ENCODE measurements around the gene MLEC. TPM values are rescaled to one million over a fixed set of nuclear protein-coding genes. Genes with fewer than 3 reads are reported as not detected.

The MLEC gene
- total and polyA plus RNA-seq, 3 donors from 2014 or later, result 93.2 to 130 (median 104) TPM

- Histone ChIP-seq H3K27ac (no peak overlapping the region), H3K4me3 (no peak overlapping the region), H3K36me3 (ENCODE audit: low read depth, missing control alignments) (no peaks in the 10 kb centered on the region), H3K9me3 (no peaks in the 10 kb centered on the region), H3K4me1 (no peaks in the 10 kb centered on the region), H3K27me3 (no peaks in the 10 kb centered on the region)
- no peak for DNase-seq
- TF ChIP-seq POLR2A (IDR thresholded peaks at IDR 0.05), result no peak
- TF ChIP-seq, protein P1, sequence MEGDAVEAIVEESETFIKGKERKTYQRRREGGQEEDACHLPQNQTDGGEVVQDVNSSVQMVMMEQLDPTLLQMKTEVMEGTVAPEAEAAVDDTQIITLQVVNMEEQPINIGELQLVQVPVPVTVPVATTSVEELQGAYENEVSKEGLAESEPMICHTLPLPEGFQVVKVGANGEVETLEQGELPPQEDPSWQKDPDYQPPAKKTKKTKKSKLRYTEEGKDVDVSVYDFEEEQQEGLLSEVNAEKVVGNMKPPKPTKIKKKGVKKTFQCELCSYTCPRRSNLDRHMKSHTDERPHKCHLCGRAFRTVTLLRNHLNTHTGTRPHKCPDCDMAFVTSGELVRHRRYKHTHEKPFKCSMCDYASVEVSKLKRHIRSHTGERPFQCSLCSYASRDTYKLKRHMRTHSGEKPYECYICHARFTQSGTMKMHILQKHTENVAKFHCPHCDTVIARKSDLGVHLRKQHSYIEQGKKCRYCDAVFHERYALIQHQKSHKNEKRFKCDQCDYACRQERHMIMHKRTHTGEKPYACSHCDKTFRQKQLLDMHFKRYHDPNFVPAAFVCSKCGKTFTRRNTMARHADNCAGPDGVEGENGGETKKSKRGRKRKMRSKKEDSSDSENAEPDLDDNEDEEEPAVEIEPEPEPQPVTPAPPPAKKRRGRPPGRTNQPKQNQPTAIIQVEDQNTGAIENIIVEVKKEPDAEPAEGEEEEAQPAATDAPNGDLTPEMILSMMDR (IDR thresholded peaks at IDR 0.05), result no peak
- intact Hi-C loops (cut with DNase I; ENCODE audit: low total_unique reads), result no loop called here
- WGBS, 2 donors, result 92 to 93% methylated on average over 7 to 10 of the region's 10 CpGs
Measured at GRCh38 chr12:120734210-120734609, 47.3 kb downstream of the MLEC start.

DNA sequence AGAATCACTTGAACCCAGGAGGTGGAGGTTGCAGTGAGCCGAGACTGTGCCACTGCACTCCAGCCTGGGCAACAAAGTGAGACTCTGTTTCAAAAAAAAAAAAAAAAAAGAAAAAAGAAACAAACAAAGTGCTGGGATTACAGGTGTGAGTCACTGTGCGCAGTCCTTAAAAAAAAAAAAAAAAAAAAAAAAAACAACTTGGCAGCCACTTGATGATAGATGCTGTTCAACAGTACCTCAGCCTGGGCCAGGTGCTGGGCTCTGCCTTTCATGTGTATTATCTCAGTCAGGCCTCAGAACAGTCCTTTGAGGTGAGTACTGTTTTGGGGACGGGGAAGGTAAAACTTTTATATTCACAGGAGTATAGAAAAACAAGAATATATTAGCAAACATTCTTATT is 48.2 kb downstream of the MLEC start:
- Histone ChIP-seq H3K27me3 (no peaks in the 10 kb centered on the region), H3K4me1 (no peaks in the 10 kb centered on the region), H3K4me3 (no peak overlapping the region), H3K36me3 (ENCODE audit: low read depth, missing control alignments) (no peaks in the 10 kb centered on the region), H3K9me3 (no peaks in the 10 kb centered on the region), H3K27ac (no peak overlapping the region)
- 79 to 91% methylated on average over 3 of the region's 3 CpGs for WGBS, 2 donors
- TF ChIP-seq POLR2A (IDR thresholded peaks at IDR 0.05), result no peak
- TF ChIP-seq, protein P1 (IDR thresholded peaks at IDR 0.05), result no peak
- intact Hi-C loops (cut with DNase I; ENCODE audit: low total_unique reads), result no loop called here
- DNase-seq, result no peak

DNA sequence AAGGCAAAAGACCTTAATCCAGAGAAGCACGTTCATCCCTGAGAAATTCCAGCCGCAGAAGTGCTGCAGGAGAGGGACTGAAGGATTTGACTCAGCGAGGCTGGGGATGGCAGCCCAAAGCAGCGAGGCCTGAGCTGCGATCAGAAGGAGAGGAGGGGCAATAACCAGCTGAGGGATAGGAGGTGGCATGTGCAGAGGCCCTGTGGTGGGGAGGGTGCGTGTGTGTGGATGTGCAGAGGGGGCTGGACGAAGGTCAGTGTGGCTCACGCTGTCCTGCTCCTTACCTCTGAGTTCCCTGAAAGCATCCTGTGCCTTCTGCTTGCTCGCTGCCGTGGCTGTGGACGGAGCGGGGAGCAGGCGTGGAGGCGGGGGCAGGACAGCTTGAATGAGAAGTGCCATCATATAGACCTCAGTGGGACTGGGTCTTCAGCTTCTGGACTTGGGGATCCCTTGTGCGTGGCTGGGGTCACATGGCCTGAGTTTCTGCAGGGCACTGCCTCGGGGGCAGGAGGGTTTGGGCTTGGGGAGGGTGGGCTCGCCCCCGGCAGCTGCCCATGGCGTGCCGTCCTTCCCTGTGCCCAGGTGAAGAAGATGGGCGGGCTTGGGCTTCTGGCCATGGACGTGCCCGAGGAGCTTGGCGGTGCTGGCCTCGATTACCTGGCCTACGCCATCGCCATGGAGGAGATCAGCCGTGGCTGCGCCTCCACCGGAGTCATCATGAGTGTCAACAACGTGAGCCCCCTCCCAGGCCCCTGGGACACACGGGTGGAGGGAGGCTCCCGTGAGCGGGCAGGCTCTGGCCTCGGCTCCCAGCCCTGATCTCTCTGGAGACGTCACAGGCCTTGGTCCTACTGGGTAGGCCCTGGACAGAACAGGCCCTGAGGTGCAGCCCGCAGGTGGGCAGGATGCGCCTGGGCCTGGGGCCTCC is 49.7 kb downstream of the MLEC start:
- Histone ChIP-seq H3K36me3 (ENCODE audit: low read depth, missing control alignments) (no peaks in the 10 kb centered on the region), H3K27me3 (no peaks in the 10 kb centered on the region), H3K4me3 (no peak overlapping the region), H3K4me1 (no peaks in the 10 kb centered on the region), H3K27ac (no peak overlapping the region), H3K9me3 (no peaks in the 10 kb centered on the region)
- no peak for TF ChIP-seq POLR2A (IDR thresholded peaks at IDR 0.05)
- TF ChIP-seq, protein P1 (IDR thresholded peaks at IDR 0.05), result no peak
- intact Hi-C loops (cut with DNase I; ENCODE audit: low total_unique reads), result no loop called here
- no peak for DNase-seq
- 94 to 98% methylated on average over 13 to 38 of the region's 38 CpGs for WGBS, 2 donors

- no peaks in the 10 kb centered on the region for H3K27me3 ChIP-seq
- no peak for DNase-seq
- no peaks in the 10 kb centered on the region for H3K36me3 ChIP-seq (ENCODE audit: low read depth, missing control alignments)
- no peaks in the 10 kb centered on the region for H3K9me3 ChIP-seq
- no peak overlapping the region for H3K4me3 ChIP-seq
- TF ChIP-seq, protein P1 (IDR thresholded peaks at IDR 0.05), result no peak
- TF ChIP-seq POLR2A (IDR thresholded peaks at IDR 0.05), result no peak
- 92 to 100% methylated on average over 9 to 25 of the region's 25 CpGs for WGBS, 2 donors
- no peak overlapping the region for H3K27ac ChIP-seq
- H3K4me1 ChIP-seq, result no peaks in the 10 kb centered on the region
- intact Hi-C loops (cut with DNase I; ENCODE audit: low total_unique reads), result no loop called here
Measured at GRCh38 chr12:120737557-120738251, 50.8 kb downstream of the MLEC start.
